ENCODE measurements around the gene ZNF764. TPM values are rescaled to one million over a fixed set of nuclear protein-coding genes. Genes with fewer than 3 reads are reported as not detected.

The ZNF764 gene
- total and polyA plus RNA-seq, 8 donors = 3.1 to 5.6 (median 4.7) TPM

DNA sequence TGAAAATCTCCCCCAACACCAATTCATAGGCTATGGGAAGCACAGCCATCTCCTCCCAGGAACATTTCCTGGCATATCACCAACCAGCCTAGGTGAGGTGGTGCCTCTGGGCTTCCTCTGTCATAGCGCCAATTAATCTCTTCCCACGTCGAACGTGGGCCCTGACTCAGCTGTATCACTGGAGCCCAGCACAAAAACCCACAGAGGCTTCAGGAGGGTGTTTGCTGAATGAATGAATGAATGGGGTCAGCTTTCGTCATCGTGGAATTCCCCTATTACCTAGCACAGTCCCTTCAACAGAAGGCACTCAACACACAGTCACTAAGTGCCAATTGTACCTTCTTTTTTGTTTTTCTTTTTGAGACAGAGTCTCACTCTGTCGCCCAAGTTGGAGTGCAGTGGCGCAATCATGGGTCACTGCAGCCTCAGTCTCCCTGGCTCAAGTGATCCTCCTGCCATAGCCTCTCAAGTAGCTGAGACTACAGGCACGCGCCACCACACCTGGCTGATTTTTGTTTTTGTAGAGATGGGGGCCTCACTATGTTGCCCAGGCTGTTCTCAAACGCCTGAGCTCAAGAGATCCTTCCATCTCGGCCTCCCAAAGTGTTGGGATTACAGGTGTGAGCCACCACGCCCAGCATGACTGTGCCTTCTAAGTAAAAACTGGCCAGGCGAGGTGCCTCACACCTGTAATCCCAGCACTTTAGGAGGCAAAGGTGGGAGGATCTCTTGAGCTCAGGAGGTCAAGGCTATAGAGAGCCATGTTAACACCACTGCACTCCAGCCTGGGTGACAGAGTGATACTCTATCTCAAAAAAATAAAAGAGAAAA is 9.2 kb upstream of the ZNF764 start:
- intact Hi-C loops (cut with DNase I) = no loop called here
- peak overlapping the region in 2 of 4 donors; percentile 33 to 47 for H3K27ac ChIP-seq
- no peaks in the 10 kb centered on the region for H3K27me3 ChIP-seq
- no peak for TF ChIP-seq CTCF (IDR thresholded peaks at IDR 0.05)
- peaks cover 0 to 8% (median 8%) of the 10 kb centered on the region in 3 donors for H3K4me1 ChIP-seq
- H3K36me3 ChIP-seq = no peaks in the 10 kb centered on the region
- FAIRE-seq (no peak), ATAC-seq (peak in 1 of 4 donors; percentile 3), DNase-seq (no peak)
- WGBS, 2 donors = 71 to 75% methylated on average over 14 of the region's 14 CpGs
- no peaks in the 10 kb centered on the region for H3K9me3 ChIP-seq
- H3K4me3 ChIP-seq = no peak overlapping the region

GRCh38 chr16:30566531-30566930 is 8.4 kb upstream of the ZNF764 start:
- ATAC-seq (no peak), FAIRE-seq (no peak), DNase-seq (no peak)
- no peak overlapping the region for H3K4me3 ChIP-seq
- H3K27ac ChIP-seq = no peak overlapping the region
- TF ChIP-seq CTCF (IDR thresholded peaks at IDR 0.05) = no peak
- H3K9me3 ChIP-seq = no peaks in the 10 kb centered on the region
- H3K4me1 ChIP-seq = peaks cover 0 to 7% (median 6%) of the 10 kb centered on the region in 3 donors
- H3K27me3 ChIP-seq = no peaks in the 10 kb centered on the region
- H3K36me3 ChIP-seq = no peaks in the 10 kb centered on the region
- intact Hi-C loops (cut with DNase I) = no loop called here
- WGBS, 2 donors = 81 to 91% methylated on average over 4 of the region's 4 CpGs

- intact Hi-C loops (cut with DNase I) = no loop called here
- DNase-seq (no peak), FAIRE-seq (no peak), ATAC-seq (no peak)
- peaks cover 0 to 7% (median 6%) of the 10 kb centered on the region in 3 donors for H3K4me1 ChIP-seq
- H3K36me3 ChIP-seq = no peaks in the 10 kb centered on the region
- H3K4me3 ChIP-seq = no peak overlapping the region
- H3K27me3 ChIP-seq = no peaks in the 10 kb centered on the region
- no peaks in the 10 kb centered on the region for H3K9me3 ChIP-seq
- WGBS, 2 donors = 43 to 44% methylated on average over 8 of the region's 8 CpGs
- TF ChIP-seq CTCF (IDR thresholded peaks at IDR 0.05) = no peak
- H3K27ac ChIP-seq = no peak overlapping the region
These were observed 7.8 kb upstream of the ZNF764 start for GRCh38 chr16:30565984-30566383.

GRCh38 chr16:30565526-30565925 is 7.4 kb upstream of the ZNF764 start:
- no peak for TF ChIP-seq CTCF (IDR thresholded peaks at IDR 0.05)
- peaks cover 0 to 6% (median 4%) of the 10 kb centered on the region in 3 donors for H3K4me1 ChIP-seq
- WGBS, 2 donors = 63 to 74% methylated on average over 7 of the region's 7 CpGs
- H3K27ac ChIP-seq = no peak overlapping the region
- no peaks in the 10 kb centered on the region for H3K9me3 ChIP-seq
- no peaks in the 10 kb centered on the region for H3K36me3 ChIP-seq
- FAIRE-seq (no peak), ATAC-seq (no peak), DNase-seq (no peak)
- intact Hi-C loops (cut with DNase I) = no loop called here
- no peak overlapping the region for H3K4me3 ChIP-seq
- no peaks in the 10 kb centered on the region for H3K27me3 ChIP-seq

GRCh38 chr16:30562021-30562420 is 3.8 kb upstream of the ZNF764 start:
- intact Hi-C loops (cut with DNase I) = no loop called here
- FAIRE-seq (no peak), ATAC-seq (no peak), DNase-seq (no peak)
- Histone ChIP-seq H3K4me3 (peak overlapping the region in 1 of 4 donors; percentile 41), H3K27ac (peak overlapping the region in 1 of 4 donors; percentile 55), H3K9me3 (no peaks in the 10 kb centered on the region), H3K36me3 (no peaks in the 10 kb centered on the region), H3K27me3 (no peaks in the 10 kb centered on the region), H3K4me1 (peaks cover 0 to 5% (median 0%) of the 10 kb centered on the region in 3 donors)
- no peak for TF ChIP-seq CTCF (IDR thresholded peaks at IDR 0.05)
- WGBS, 2 donors = 81 to 88% methylated on average over 13 to 14 of the region's 14 CpGs

Data from pancreas (tissue), 10 donors.